ENCODE measurements around the gene ZNF514. TPM values are rescaled to one million over a fixed set of nuclear protein-coding genes. Genes with fewer than 3 reads are reported as not detected.

Gene ZNF514
- total and polyA plus RNA-seq, 4 donors, result 1.7 to 6.2 (median 3.7) TPM

DNA sequence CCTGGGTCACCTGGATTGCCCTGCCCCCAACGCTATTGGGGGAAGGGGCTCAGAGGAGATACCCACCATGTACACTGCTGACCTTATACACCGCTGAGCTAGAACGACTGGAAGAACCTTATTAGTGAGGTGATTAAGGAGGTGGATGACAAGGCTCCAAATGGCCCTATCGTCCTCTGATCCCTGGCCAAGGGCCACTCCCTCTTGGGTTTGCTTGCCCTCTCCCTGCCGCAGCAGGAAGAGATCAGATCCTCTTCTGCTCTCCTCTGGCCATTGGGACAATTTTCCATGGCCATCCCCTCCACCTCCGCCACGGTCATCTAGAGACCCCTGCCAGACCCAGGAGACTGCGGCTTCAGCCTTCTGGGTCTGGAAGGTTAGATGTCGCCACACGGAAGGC lies 1.2 kb downstream of the ZNF514 start (continued):
- TF ChIP-seq GABPA (IDR thresholded peaks at IDR 0.05 in 1 of 2, conservative IDR thresholded peaks at IDR 0.05 in 1 of 2) (no peak), FOXA1 (IDR thresholded peaks at IDR 0.05) (no peak), ZBTB33 (IDR thresholded peaks at IDR 0.05) (no peak), EGR1 (IDR thresholded peaks at IDR 0.05; ENCODE audit: low read depth in 2 of 2) (no peak), ATF3 (IDR thresholded peaks at IDR 0.05) (no peak), YY1 (IDR thresholded peaks at IDR 0.05) (no peak), RXRA (IDR thresholded peaks at IDR 0.05) (no peak)

GRCh38 chr2:95149397-95149984 lies 10.2 kb downstream of the ZNF514 start:
- H3K9ac ChIP-seq (ENCODE audit: low read depth in 1 of 2, low read length in 2 of 2), result no peak overlapping the region
- no peaks in the 10 kb centered on the region for H3K27me3 ChIP-seq (ENCODE audit: control insufficient read depth in 4 of 4, insufficient read depth in 4 of 4, low read length in 3 of 4)
- 98% methylated on average over 6 of the region's 6 CpGs for WGBS
- no peak overlapping the region for H3K27ac ChIP-seq (ENCODE audit: low read depth in 1 of 2, low read length in 2 of 2)
- H3K4me1 ChIP-seq (ENCODE audit: control insufficient read depth in 4 of 4, insufficient read depth in 4 of 4, low read length in 3 of 4), result no peaks in the 10 kb centered on the region
- peak overlapping the region in 2 of 3 donors; percentile 6 to 55 for H3K4me3 ChIP-seq (ENCODE audit: low read depth in 1 of 3, low read length in 3 of 3)
- H3K9me3 ChIP-seq (ENCODE audit: control insufficient read depth in 4 of 4, low read length in 3 of 4), result peaks cover 57 to 86% (median 76%) of the 10 kb centered on the region in 4 donors
- peaks cover 6 to 62% (median 49%) of the 10 kb centered on the region in 4 donors for H3K36me3 ChIP-seq (ENCODE audit: control insufficient read depth in 4 of 4, insufficient read depth in 3 of 4, low read depth in 1 of 4, low read length in 3 of 4)
- no peak for DNase-seq (ENCODE audit: low spot score)
- TF ChIP-seq FOXA1 (IDR thresholded peaks at IDR 0.05) (no peak), SP1 (IDR thresholded peaks at IDR 0.05) (no peak), RXRA (IDR thresholded peaks at IDR 0.05) (no peak), CTCF (IDR thresholded peaks at IDR 0.05; ENCODE audit: low read depth, low read length, missing input control) (no peak), GABPA (IDR thresholded peaks at IDR 0.05 in 1 of 2, conservative IDR thresholded peaks at IDR 0.05 in 1 of 2) (no peak), NR2F2 (IDR thresholded peaks at IDR 0.05) (no peak), ATF3 (IDR thresholded peaks at IDR 0.05) (no peak), EGR1 (IDR thresholded peaks at IDR 0.05; ENCODE audit: low read depth in 2 of 2) (no peak), FOXA2 (IDR thresholded peaks at IDR 0.05) (no peak), HNF4A (conservative IDR thresholded peaks at IDR 0.05) (no peak), TAF1 (conservative IDR thresholded peaks at IDR 0.05) (no peak), JUND (IDR thresholded peaks at IDR 0.05) (no peak), YY1 (IDR thresholded peaks at IDR 0.05) (no peak), HNF4G (IDR thresholded peaks at IDR 0.05) (no peak), ZBTB33 (IDR thresholded peaks at IDR 0.05) (no peak), RAD21 (IDR thresholded peaks at IDR 0.05) (no peak)
